ENCODE data around the gene ELP4.

DNA sequence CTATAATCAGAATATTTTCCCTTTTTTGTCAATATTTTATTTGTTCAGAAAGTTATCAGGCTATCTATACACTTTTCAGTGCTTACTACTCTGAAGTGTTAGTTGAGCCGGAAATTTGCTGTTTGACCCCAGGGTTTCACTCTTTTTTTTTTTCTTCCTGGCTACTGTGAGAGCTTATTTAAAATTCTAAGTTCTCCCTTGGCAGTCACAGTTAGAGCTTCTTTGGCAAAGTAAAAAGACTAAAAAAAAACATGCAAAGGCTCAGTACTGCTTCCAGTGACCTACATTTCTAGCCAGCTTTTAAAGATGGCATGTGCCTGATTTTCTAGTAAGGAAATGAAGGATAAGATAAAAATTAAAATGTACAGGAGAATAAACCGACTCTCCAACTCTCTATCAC lies 48.4 kb downstream of the ELP4 start:
- TF ChIP-seq, protein P1, sequence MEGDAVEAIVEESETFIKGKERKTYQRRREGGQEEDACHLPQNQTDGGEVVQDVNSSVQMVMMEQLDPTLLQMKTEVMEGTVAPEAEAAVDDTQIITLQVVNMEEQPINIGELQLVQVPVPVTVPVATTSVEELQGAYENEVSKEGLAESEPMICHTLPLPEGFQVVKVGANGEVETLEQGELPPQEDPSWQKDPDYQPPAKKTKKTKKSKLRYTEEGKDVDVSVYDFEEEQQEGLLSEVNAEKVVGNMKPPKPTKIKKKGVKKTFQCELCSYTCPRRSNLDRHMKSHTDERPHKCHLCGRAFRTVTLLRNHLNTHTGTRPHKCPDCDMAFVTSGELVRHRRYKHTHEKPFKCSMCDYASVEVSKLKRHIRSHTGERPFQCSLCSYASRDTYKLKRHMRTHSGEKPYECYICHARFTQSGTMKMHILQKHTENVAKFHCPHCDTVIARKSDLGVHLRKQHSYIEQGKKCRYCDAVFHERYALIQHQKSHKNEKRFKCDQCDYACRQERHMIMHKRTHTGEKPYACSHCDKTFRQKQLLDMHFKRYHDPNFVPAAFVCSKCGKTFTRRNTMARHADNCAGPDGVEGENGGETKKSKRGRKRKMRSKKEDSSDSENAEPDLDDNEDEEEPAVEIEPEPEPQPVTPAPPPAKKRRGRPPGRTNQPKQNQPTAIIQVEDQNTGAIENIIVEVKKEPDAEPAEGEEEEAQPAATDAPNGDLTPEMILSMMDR (IDR thresholded peaks at IDR 0.05; ENCODE audit: poor library complexity) = no peak
- TF ChIP-seq EZH2 (IDR thresholded peaks at IDR 0.05; ENCODE audit: borderline replicate concordance) = no peak
